ENCODE data around the gene COX19. TPM values are rescaled to one million over a fixed set of nuclear protein-coding genes. Genes with fewer than 3 reads are reported as not detected.

COX19 gene
- total RNA-seq, 1 donor from 2014 or later: 17.1 TPM

DNA sequence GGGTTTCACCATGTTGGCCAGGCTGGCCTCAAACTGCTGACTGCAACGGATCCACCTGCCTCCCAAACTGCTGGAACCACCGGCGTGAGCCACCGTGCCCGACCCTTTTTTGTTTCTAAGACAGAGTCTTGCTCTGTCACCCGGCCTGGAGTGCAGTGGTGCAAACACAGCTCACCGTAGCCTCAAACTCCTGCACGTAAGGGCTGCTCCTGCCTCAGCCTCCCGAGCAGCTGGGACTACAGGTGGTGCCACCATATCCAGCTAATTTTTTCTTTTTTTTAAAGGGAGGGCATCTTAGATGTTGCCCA, 57.3 kb downstream of the COX19 start:
- intact Hi-C loops (cut with micrococcal nuclease): no loop called here

DNA sequence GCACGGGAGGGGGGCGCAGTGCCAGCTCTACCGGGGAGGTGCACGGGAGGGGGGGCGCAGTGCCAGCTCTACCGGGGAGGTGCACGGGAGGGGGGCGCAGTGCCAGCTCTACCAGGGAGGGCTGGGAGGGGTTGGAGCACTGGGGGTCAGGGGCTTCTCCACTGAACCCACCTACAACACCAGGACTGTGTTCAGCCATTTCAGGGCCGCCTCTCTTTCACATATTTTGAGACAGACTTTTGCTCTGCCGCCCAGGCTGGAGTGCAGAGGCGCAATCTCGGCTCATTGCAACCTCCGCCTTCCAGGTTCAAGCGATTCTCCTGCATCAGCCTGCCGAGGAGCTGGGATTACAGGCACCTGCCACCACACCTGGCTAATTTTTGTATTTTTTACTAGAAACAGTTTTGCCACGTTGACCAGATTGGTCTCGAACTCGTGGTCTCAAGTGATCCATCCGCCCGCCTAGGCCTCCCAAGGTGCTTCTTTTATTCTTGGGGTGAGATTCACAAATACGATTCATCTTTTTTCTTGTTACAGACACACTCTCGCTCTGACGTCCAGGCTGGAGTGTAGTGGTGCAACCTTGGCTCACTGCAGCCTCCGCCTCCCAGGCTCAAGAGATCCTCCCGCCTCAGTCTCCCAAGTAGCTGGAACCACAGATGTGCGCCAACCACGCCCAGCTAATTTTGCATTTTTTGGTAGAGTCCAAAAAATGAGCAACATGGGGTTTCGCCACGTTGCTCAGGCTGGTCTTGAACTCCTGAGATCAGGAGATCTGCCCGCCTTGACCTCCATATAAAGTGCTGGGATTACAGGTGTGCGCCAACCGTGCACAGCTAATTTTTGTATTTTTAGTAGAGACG, 57.9 kb downstream of the COX19 start:
- intact Hi-C loops (cut with micrococcal nuclease): no loop called here

- intact Hi-C loops (cut with micrococcal nuclease): no loop called here
Observed at GRCh38 chr7:916291-916941, 58.9 kb downstream of the COX19 start.

Other genes with a start within 250 kb of the COX19 start
- gene DNAAF5, start 248.8 kb downstream of the COX19 start, total RNA-seq: 25.0 and 25.7 TPM in 2 replicates
- 32.5 and 32.7 TPM in 2 replicates for gene PRKAR1B, start 248.3 kb downstream of the COX19 start, total RNA-seq
- gene SUN1, start 143.1 kb downstream of the COX19 start, total RNA-seq: 61.3 and 63.3 TPM in 2 replicates
- 35.2 and 40.2 TPM in 2 replicates for gene GET4, start 99.0 kb downstream of the COX19 start, total RNA-seq
- gene ADAP1, start 20.9 kb downstream of the COX19 start, total RNA-seq: 23.7 and 25.0 TPM in 2 replicates
- not detected in 2 replicates for gene CYP2W1, start 7.6 kb upstream of the COX19 start, total RNA-seq
- gene GPR146, start 69.0 kb upstream of the COX19 start, total RNA-seq: 13.8 and 17.0 TPM in 2 replicates
- gene GPER1, start 112.6 kb upstream of the COX19 start, total RNA-seq: 0.14 and 0.25 TPM in 2 replicates
- 20.9 and 21.8 TPM in 2 replicates for gene ZFAND2A, start 184.6 kb upstream of the COX19 start, total RNA-seq

All from T-helper 2 cell treated with Interferon-gamma antibody and Interleukin-4, amounts not matched to agents 100 ng/mL and 5 ng/mL, for 36 hours (primary cell).